HL-60 (cell line): Measurements from ENCODE around the gene MSX1.

Experiments used
- GABPA ChIP-seq: IDR thresholded peaks from 2 replicates; pipeline ENCODE4 v1.6.1; 2012; ENCODE audit warnings: low read depth
- POLR2AphosphoS5 ChIP-seq: IDR thresholded peaks from 2 replicates; pipeline ENCODE4 v1.6.1; 2012; ENCODE audit warnings: low read depth
- SPI1 ChIP-seq: IDR thresholded peaks from 2 replicates; pipeline ENCODE4 v1.6.1; 2012; ENCODE audit warnings: low read depth, mild to moderate bottlenecking, borderline replicate concordance
- TF ChIP-seq, protein P1 (sequence below): IDR thresholded peaks from one replicate; pipeline ENCODE4 v1.5.1; 2011; ENCODE audit warnings: low read length, control low read depth, inconsistent platforms; ENCODE audit not compliant: insufficient read depth
- TF ChIP-seq, protein P2 (sequence below): IDR thresholded peaks from 2 replicates; pipeline ENCODE4 v1.6.1; 2012; ENCODE audit warnings: low read depth; ENCODE audit not compliant: insufficient replicate concordance

DNA sequence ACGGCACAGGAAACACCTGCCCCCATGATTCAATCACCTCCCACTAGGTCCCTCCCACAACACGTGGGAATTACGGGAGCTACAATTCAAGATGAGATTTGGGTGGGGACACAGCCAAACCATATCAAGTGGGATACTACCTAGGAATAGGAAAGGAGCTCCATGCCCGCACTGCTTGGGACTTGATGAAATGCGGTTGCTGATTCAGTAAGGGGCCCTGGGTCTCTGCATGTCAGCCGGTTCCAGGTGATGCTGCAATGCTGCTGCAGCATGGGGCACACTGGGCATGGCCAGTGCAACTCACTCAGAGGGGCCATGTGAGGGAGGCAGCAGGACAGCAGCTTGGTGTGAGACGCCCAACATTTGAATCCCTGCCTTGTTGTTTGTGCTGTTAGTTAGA, 34.0 kb upstream of the MSX1 start:
- TF ChIP-seq, protein P1, sequence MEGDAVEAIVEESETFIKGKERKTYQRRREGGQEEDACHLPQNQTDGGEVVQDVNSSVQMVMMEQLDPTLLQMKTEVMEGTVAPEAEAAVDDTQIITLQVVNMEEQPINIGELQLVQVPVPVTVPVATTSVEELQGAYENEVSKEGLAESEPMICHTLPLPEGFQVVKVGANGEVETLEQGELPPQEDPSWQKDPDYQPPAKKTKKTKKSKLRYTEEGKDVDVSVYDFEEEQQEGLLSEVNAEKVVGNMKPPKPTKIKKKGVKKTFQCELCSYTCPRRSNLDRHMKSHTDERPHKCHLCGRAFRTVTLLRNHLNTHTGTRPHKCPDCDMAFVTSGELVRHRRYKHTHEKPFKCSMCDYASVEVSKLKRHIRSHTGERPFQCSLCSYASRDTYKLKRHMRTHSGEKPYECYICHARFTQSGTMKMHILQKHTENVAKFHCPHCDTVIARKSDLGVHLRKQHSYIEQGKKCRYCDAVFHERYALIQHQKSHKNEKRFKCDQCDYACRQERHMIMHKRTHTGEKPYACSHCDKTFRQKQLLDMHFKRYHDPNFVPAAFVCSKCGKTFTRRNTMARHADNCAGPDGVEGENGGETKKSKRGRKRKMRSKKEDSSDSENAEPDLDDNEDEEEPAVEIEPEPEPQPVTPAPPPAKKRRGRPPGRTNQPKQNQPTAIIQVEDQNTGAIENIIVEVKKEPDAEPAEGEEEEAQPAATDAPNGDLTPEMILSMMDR = no peak
- no peak for TF ChIP-seq POLR2AphosphoS5
- TF ChIP-seq, protein P2, sequence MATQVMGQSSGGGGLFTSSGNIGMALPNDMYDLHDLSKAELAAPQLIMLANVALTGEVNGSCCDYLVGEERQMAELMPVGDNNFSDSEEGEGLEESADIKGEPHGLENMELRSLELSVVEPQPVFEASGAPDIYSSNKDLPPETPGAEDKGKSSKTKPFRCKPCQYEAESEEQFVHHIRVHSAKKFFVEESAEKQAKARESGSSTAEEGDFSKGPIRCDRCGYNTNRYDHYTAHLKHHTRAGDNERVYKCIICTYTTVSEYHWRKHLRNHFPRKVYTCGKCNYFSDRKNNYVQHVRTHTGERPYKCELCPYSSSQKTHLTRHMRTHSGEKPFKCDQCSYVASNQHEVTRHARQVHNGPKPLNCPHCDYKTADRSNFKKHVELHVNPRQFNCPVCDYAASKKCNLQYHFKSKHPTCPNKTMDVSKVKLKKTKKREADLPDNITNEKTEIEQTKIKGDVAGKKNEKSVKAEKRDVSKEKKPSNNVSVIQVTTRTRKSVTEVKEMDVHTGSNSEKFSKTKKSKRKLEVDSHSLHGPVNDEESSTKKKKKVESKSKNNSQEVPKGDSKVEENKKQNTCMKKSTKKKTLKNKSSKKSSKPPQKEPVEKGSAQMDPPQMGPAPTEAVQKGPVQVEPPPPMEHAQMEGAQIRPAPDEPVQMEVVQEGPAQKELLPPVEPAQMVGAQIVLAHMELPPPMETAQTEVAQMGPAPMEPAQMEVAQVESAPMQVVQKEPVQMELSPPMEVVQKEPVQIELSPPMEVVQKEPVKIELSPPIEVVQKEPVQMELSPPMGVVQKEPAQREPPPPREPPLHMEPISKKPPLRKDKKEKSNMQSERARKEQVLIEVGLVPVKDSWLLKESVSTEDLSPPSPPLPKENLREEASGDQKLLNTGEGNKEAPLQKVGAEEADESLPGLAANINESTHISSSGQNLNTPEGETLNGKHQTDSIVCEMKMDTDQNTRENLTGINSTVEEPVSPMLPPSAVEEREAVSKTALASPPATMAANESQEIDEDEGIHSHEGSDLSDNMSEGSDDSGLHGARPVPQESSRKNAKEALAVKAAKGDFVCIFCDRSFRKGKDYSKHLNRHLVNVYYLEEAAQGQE = no peak
- no peak for TF ChIP-seq SPI1
- TF ChIP-seq GABPA = no peak
